ENCODE results near the gene BATF. TPM values are rescaled to one million over a fixed set of nuclear protein-coding genes. Genes with fewer than 3 reads are reported as not detected.

BATF gene
- polyA plus RNA-seq, 4 donors = 0.49 to 1.3 (median 0.98) TPM

GRCh38 chr14:75591331-75591946 is 69.2 kb downstream of the BATF start:
- no peak for DNase-seq (ENCODE audit: low read depth in 4 of 4, low spot score in 3 of 4)

GRCh38 chr14:75591987-75592575 is 69.8 kb downstream of the BATF start:
- DNase-seq (ENCODE audit: low read depth in 4 of 4, low spot score in 3 of 4) = no peak

- no peak for DNase-seq (ENCODE audit: low read depth in 4 of 4, low spot score in 3 of 4)
Observed at GRCh38 chr14:75595226-75595625, 73.0 kb downstream of the BATF start.

Other genes with a start within 250 kb of the BATF start
- 1,000 to 10,000 TPM in 1 of 4 donors, 100 to 1,000 TPM in 1, 10 to 100 TPM in 2; 57.8 to 7,570 (median 105) TPM for gene FOS, start 243.6 kb upstream of the BATF start, polyA plus RNA-seq (ENCODE audit: insufficient read length in 4 of 4)
- gene JDP2, start 94.4 kb upstream of the BATF start, polyA plus RNA-seq (ENCODE audit: insufficient read length in 4 of 4) = 10 to 100 TPM; 21.1 to 84.5 (median 24.1) TPM
- gene FLVCR2, start 56.2 kb downstream of the BATF start, polyA plus RNA-seq (ENCODE audit: insufficient read length in 4 of 4) = 1 to 10 TPM; 2.7 to 8.3 (median 5.5) TPM
- gene ERG28, start 138.4 kb downstream of the BATF start, polyA plus RNA-seq (ENCODE audit: insufficient read length in 4 of 4) = 10 to 100 TPM; 34.1 to 39.3 (median 36.3) TPM
- 10 to 100 TPM; 22.1 to 33.8 (median 28.9) TPM for gene TTLL5, start 138.8 kb downstream of the BATF start, polyA plus RNA-seq (ENCODE audit: insufficient read length in 4 of 4)

All from left renal pelvis (tissue), 4 donors.